B cell (primary cell): ENCODE results near the gene UCP2. TPM values are rescaled to one million over a fixed set of nuclear protein-coding genes. Genes with fewer than 3 reads are reported as not detected.
"Not testable (repeated sequence)": the region's sequence is repeated elsewhere in the genome, so short reads cannot be mapped to it uniquely, and the experiment has no call there.

Source experiments
- ATAC-seq: fragments of 200-7000 bp; cut with Tn5 transposase; one replicate; pipeline ENCODE4 v1.10.0; 2021; ENCODE audit warnings: low read depth, mild to moderate bottlenecking, moderate number of reproducible peaks, moderate library complexity
- CTCF ChIA-PET: fragments of 350-600 bp; sonication (Branson Sonifier 250); formaldehyde crosslinking; loops from one replicate; lab custom pipeline; 2021; ENCODE audit warnings: antibody characterized with exemption, inconsistent platforms; lab: Charles Lee
- POLR2A ChIA-PET: fragments of 350-600 bp; sonication (Branson Sonifier 250); formaldehyde crosslinking; loops from one replicate; lab custom pipeline; 2021; ENCODE audit warnings: antibody characterized with exemption; lab: Charles Lee
- DNase-seq: peaks from one replicate; pipeline ENCODE4 v3.0.0; 2013
- H2AFZ ChIP-seq: 2 replicates; pipeline ENCODE4 v1.6.1; 2012; ENCODE audit warnings: mild to moderate bottlenecking, low read depth, low read length; ENCODE audit not compliant: insufficient read depth, poor library complexity, severe bottlenecking
- H3K27ac ChIP-seq, 2 donors: 1 replicate in 1 of 2; 2 replicates in 1 of 2; pipeline ENCODE4 v1.5.1; 2012 to 2013; ENCODE audit warnings: low read length in 2 of 2, mild to moderate bottlenecking in 2 of 2, moderate library complexity in 1 of 2
- H3K27me3 ChIP-seq, 4 experiments: fragments of 200-600 bp in 1 of 4; sonication (generic) in 1 of 4; replicated peaks in 1 of 4; 1 replicate in 2 of 4; 2 replicates in 2 of 4; pipeline versions ENCODE4 v1.6.1 to v1.7.0; 2013 to 2016; ENCODE audit warnings: low read length in 3 of 4, mild to moderate bottlenecking in 2 of 4, mixed read lengths in 1 of 4, moderate library complexity in 1 of 4; ENCODE audit not compliant: insufficient read depth in 4 of 4, control insufficient read depth in 3 of 4; ENCODE audit errors: control extremely low read depth in 1 of 4
- H3K36me3 ChIP-seq, 2 experiments: replicated peaks in 1 of 2; 1 replicate in 1 of 2; 2 replicates in 1 of 2; pipeline versions ENCODE4 v1.6.1 to v1.7.1; 2013; ENCODE audit warnings: low read length in 1 of 2; ENCODE audit not compliant: insufficient read depth in 2 of 2, control insufficient read depth in 1 of 2; ENCODE audit errors: control extremely low read depth in 1 of 2, extremely low read depth in 1 of 2
- H3K4me1 ChIP-seq, 2 donors: fragments of 200-600 bp in 1 of 2; sonication (generic) in 1 of 2; 1 replicate in 1 of 2; 2 replicates in 1 of 2; pipeline versions ENCODE4 v1.5.1 to v1.6.1; 2013 to 2017; ENCODE audit warnings: low read length in 2 of 2; ENCODE audit not compliant: control insufficient read depth in 2 of 2, insufficient read depth in 2 of 2
- H3K4me2 ChIP-seq: replicated peaks from 2 replicates; pipeline ENCODE3; 2012; ENCODE audit warnings: mild to moderate bottlenecking, low read depth, low read length; ENCODE audit not compliant: poor library complexity, severe bottlenecking
- H3K4me3 ChIP-seq, 5 experiments: fragments of 200-600 bp in 1 of 5; sonication (generic) in 1 of 5; 1 replicate in 3 of 5; 2 replicates in 2 of 5; pipeline versions ENCODE4 v1.5.1 to v1.7.0; 2011 to 2016; ENCODE audit warnings: low read length in 4 of 5, mild to moderate bottlenecking in 4 of 5, low read depth in 2 of 5, control low read depth in 1 of 5, moderate library complexity in 1 of 5; ENCODE audit not compliant: insufficient read depth in 1 of 5; ENCODE audit errors: control extremely low read depth in 1 of 5, extremely low read depth in 1 of 5
- H3K79me2 ChIP-seq: fragments of 200-600 bp; sonication (generic); one replicate; pipeline ENCODE4 v1.6.0; 2016; ENCODE audit warnings: low read length; ENCODE audit not compliant: control insufficient read depth, insufficient read depth
- H3K9ac ChIP-seq: fragments of 200-600 bp; sonication (generic); 2 replicates; pipeline ENCODE4 v1.6.1; 2017; ENCODE audit warnings: mild to moderate bottlenecking, low read length, moderate library complexity
- H3K9me3 ChIP-seq, 3 donors: one replicate each; pipeline versions ENCODE4 v1.6.1 to v1.7.1; 2013; ENCODE audit warnings: low read length in 2 of 3; ENCODE audit not compliant: control insufficient read depth in 2 of 3, insufficient read depth in 1 of 3; ENCODE audit errors: control extremely low read depth in 1 of 3
- H4K20me1 ChIP-seq: 2 replicates; pipeline ENCODE4 v1.6.0; 2012; ENCODE audit warnings: mild to moderate bottlenecking, low read length; ENCODE audit not compliant: insufficient read depth, control insufficient read depth, poor library complexity, severe bottlenecking
- H3K27ac Mint-ChIP-seq: one replicate; pipeline ENCODE4 v1.8.0; 2021; ENCODE audit warnings: mixed read lengths
- H3K27me3 Mint-ChIP-seq: one replicate; pipeline ENCODE4 v1.8.0; 2021; ENCODE audit warnings: mixed read lengths
- H3K4me1 Mint-ChIP-seq: one replicate; pipeline ENCODE4 v1.8.0; 2021; ENCODE audit warnings: mixed read lengths
- H3K4me3 Mint-ChIP-seq: one replicate; pipeline ENCODE4 v1.8.0; 2021; ENCODE audit warnings: mixed read lengths
- H3K9me3 Mint-ChIP-seq: one replicate; pipeline ENCODE4 v1.8.0; 2022; ENCODE audit warnings: mixed read lengths; ENCODE audit not compliant: insufficient read depth
- CTCF ChIP-seq: fragments of 200-600 bp; IDR thresholded peaks from one replicate; pipeline ENCODE4 v1.8.0; 2022; ENCODE audit warnings: antibody characterized with exemption, mild to moderate bottlenecking
- EZH2 ChIP-seq: IDR thresholded peaks from 2 replicates; pipeline ENCODE4 v1.6.1; 2012; ENCODE audit warnings: borderline replicate concordance, low read depth, mild to moderate bottlenecking, moderate library complexity, low read length; ENCODE audit not compliant: insufficient read depth, poor library complexity, severe bottlenecking
- WGBS: methylation state at CpG from one replicate; pipeline ENCODE4 v1.1.5; 2013; ENCODE audit warnings: missing lambda C conversion rate; ENCODE audit not compliant: insufficient coverage; 5-methylcytosine and 5-hydroxymethylcytosine counted together
- intact Hi-C: fragments of 100-400 bp; cut with micrococcal nuclease; formaldehyde crosslinking; loops from one replicate; pipeline ENCODE4 v1.10.0; 2022
- polyA plus RNA-seq: library from polyadenylated mRNA; depleted of rRNA; stranded (reverse); fragments of >200 nt; gene quantifications from 2 replicates; pipeline ENCODE4 v1.2.3, GENCODE V29; 2012
- total RNA-seq, 2 donors: library from RNA; stranded (reverse); fragments of 120-200 nt in 1 of 2; gene quantifications; 1 replicate in 1 of 2; 2 replicates in 1 of 2; pipeline versions ENCODE4 v1.2.3 to v1.2.4, GENCODE V29; 2013 to 2022

UCP2 gene
- total and polyA plus RNA-seq, 2 donors (not counting 1 experiment from before 2014, with no cell fraction given): 613 to 697 TPM

GRCh38 chr11:73939096-73939495 lies 43.5 kb downstream of the UCP2 start:
- Histone ChIP-seq H4K20me1 (no peaks in the 10 kb centered on the region), H3K9me3 (peaks cover 0 to 23% (median 0%) of the 10 kb centered on the region in 3 donors), H3K9ac (no peak overlapping the region), H3K36me3 (peaks cover 0 to 4% of the 10 kb centered on the region in 2 experiments), H3K4me3 (no peak overlapping the region), H3K4me1 (no peaks in the 10 kb centered on the region), H3K27ac (no peak overlapping the region), H3K79me2 (no peaks in the 10 kb centered on the region), H3K4me2 (no peak overlapping the region), H3K27me3 (no peaks in the 10 kb centered on the region), H2AFZ (no peak overlapping the region)
- ATAC-seq: no peak
- intact Hi-C loops: loop anchor here (10.0 kb wide), 1 partner anchor 314 kb away; no protein-coding TSS in a partner anchor
- Mint-ChIP-seq H3K4me3 (no peak overlapping the region), H3K27me3 (no peaks in the 10 kb centered on the region), H3K27ac (no peak overlapping the region), H3K9me3 (peaks cover 2% of the 10 kb centered on the region), H3K4me1 (no peaks in the 10 kb centered on the region)
- DNase-seq: no peak
- CTCF ChIA-PET: no interaction called here
- POLR2A ChIA-PET: no interaction called here
- TF ChIP-seq EZH2 (no peak), CTCF (no peak)
- 68% methylated on average over 3 of the region's 4 CpGs for WGBS

GRCh38 chr11:73936047-73936446 lies 46.6 kb downstream of the UCP2 start:
- H3K79me2 ChIP-seq, H3K4me3 Mint-ChIP-seq, H2AFZ ChIP-seq, H3K9me3 Mint-ChIP-seq, CTCF ChIA-PET, POLR2A ChIA-PET, H4K20me1 ChIP-seq, H3K27ac ChIP-seq, H3K4me3 ChIP-seq, H3K9ac ChIP-seq, H3K27ac Mint-ChIP-seq, DNase-seq, H3K4me1 Mint-ChIP-seq, H3K27me3 ChIP-seq, H3K4me2 ChIP-seq, H3K27me3 Mint-ChIP-seq, H3K4me1 ChIP-seq, ATAC-seq: not testable (repeated sequence)
- intact Hi-C loops: loop anchor here (10.0 kb wide), 1 partner anchor 311 kb away; no protein-coding TSS in a partner anchor
- peaks cover 0 to 23% (median 0%) of the 10 kb centered on the region in 3 donors for H3K9me3 ChIP-seq
- H3K36me3 ChIP-seq: peaks cover 2 to 14% of the 10 kb centered on the region in 2 experiments
- WGBS: 95% methylated on average over 4 of the region's 25 CpGs
